ENCODE results near the gene PAX5. TPM values are rescaled to one million over a fixed set of nuclear protein-coding genes. Genes with fewer than 3 reads are reported as not detected.

The PAX5 gene
- polyA plus RNA-seq, 1 donor from 2014 or later = not detected

DNA sequence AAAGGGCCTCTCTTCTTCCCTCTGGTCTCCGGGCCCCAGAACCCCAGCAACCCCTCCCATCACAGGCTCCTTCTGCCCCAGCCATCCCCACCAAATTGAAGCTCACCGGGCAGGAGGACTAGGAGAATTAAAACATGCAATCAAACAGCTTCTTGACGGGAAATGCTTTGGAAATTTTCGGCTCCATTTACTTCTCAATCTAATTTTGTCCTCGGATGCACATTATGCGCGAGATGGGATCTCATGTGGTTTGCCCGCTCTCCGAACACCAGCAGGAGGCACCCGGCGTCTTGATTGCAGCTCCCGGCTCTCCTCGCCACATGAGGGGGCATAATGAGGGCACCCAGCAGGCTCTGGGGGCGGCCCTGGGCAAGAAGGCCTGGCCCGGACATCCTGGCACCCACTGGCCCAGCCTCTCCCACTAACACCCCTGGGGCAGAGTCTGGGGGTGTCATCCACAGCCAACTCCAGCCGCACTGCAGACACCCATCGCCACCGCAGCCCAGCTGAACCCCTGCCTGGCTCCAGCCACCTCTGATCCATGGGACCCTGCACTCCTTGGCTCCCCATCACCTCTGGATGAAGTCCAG, 135.5 kb downstream of the PAX5 start:
- Histone ChIP-seq H2AFZ (ENCODE audit: low read depth, low read length) (no peak overlapping the region), H3K79me2 (replicated peaks; ENCODE audit: insufficient read depth, low read length) (no peaks in the 10 kb centered on the region), H3K9me2 (ENCODE audit: insufficient read depth, low read length) (no peaks in the 10 kb centered on the region), H3K4me3 (ENCODE audit: low read length) (no peak overlapping the region), H3K9me3 (ENCODE audit: low read length) (no peaks in the 10 kb centered on the region), H3K4me2 (ENCODE audit: low read length) (no peak overlapping the region), H3K9ac (ENCODE audit: low read length) (no peak overlapping the region), H4K20me1 (ENCODE audit: insufficient read depth) (no peaks in the 10 kb centered on the region), H3K27me3 (ENCODE audit: insufficient read depth, low read depth, low read length) (no peaks in the 10 kb centered on the region), H3K36me3 (ENCODE audit: insufficient read depth, low read length) (no peaks in the 10 kb centered on the region), H3K27ac (ENCODE audit: low read length) (no peak overlapping the region), H3F3A (ENCODE audit: insufficient read depth, low read length, poor library complexity, severe bottlenecking) (no peaks in the 10 kb centered on the region)
- TF ChIP-seq CTCF (IDR thresholded peaks at IDR 0.05; ENCODE audit: poor library complexity, severe bottlenecking) (no peak), POLR2AphosphoS5 (IDR thresholded peaks at IDR 0.05) (no peak), SMC3 (conservative IDR thresholded peaks at IDR 0.05; ENCODE audit: poor library complexity) (no peak), EP300 (conservative IDR thresholded peaks at IDR 0.05; ENCODE audit: poor library complexity, severe bottlenecking) (no peak), EZH2 (IDR thresholded peaks at IDR 0.05; ENCODE audit: borderline replicate concordance, insufficient read depth, low read length, poor library complexity, severe bottlenecking) (no peak), RAD21 (conservative IDR thresholded peaks at IDR 0.05) (no peak), REST (IDR thresholded peaks at IDR 0.05; ENCODE audit: borderline replicate concordance) (no peak), MXI1 (conservative IDR thresholded peaks at IDR 0.05; ENCODE audit: poor library complexity, severe bottlenecking) (no peak), TAF1 (IDR thresholded peaks at IDR 0.05; ENCODE audit: low read depth) (no peak)

DNA sequence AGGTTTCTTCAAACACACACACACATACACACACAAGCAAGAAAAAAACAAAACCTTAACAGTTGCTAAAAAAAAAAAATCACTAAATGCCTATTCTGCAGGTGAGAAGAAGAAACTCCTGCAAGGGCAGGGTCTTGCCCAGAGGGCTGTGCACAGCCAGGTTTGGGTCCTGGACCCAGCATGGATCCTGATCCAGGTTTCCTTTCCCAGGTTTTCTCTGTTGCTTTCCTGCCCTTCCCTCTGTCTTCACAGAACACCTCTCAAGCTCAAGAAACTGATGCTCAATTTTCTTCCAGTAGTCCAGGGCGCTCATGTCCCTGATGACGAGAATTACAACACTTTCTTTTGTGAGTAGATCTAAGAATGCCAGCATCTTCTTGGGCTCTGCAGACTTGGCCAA, 136.6 kb downstream of the PAX5 start:
- Histone ChIP-seq H3K79me2 (replicated peaks; ENCODE audit: insufficient read depth, low read length) (no peaks in the 10 kb centered on the region), H4K20me1 (ENCODE audit: insufficient read depth) (no peaks in the 10 kb centered on the region), H3K27ac (ENCODE audit: low read length) (no peak overlapping the region), H3K4me3 (ENCODE audit: low read length) (no peak overlapping the region), H3K4me2 (ENCODE audit: low read length) (no peak overlapping the region), H3K27me3 (ENCODE audit: insufficient read depth, low read depth, low read length) (no peaks in the 10 kb centered on the region), H3F3A (ENCODE audit: insufficient read depth, low read length, poor library complexity, severe bottlenecking) (no peaks in the 10 kb centered on the region), H3K9me2 (ENCODE audit: insufficient read depth, low read length) (no peaks in the 10 kb centered on the region), H3K9ac (ENCODE audit: low read length) (no peak overlapping the region), H3K9me3 (ENCODE audit: low read length) (no peaks in the 10 kb centered on the region), H3K36me3 (ENCODE audit: insufficient read depth, low read length) (no peaks in the 10 kb centered on the region), H2AFZ (ENCODE audit: low read depth, low read length) (no peak overlapping the region)
- TF ChIP-seq SMC3 (conservative IDR thresholded peaks at IDR 0.05; ENCODE audit: poor library complexity) (no peak), EP300 (conservative IDR thresholded peaks at IDR 0.05; ENCODE audit: poor library complexity, severe bottlenecking) (no peak), RAD21 (conservative IDR thresholded peaks at IDR 0.05) (no peak), CTCF (IDR thresholded peaks at IDR 0.05; ENCODE audit: poor library complexity, severe bottlenecking) (no peak), POLR2AphosphoS5 (IDR thresholded peaks at IDR 0.05) (no peak), REST (IDR thresholded peaks at IDR 0.05; ENCODE audit: borderline replicate concordance) (no peak), EZH2 (IDR thresholded peaks at IDR 0.05; ENCODE audit: borderline replicate concordance, insufficient read depth, low read length, poor library complexity, severe bottlenecking) (no peak), TAF1 (IDR thresholded peaks at IDR 0.05; ENCODE audit: low read depth) (no peak), MXI1 (conservative IDR thresholded peaks at IDR 0.05; ENCODE audit: poor library complexity, severe bottlenecking) (no peak)
